ENCODE data around the gene SLCO6A1.

SLCO6A1 gene

DNA sequence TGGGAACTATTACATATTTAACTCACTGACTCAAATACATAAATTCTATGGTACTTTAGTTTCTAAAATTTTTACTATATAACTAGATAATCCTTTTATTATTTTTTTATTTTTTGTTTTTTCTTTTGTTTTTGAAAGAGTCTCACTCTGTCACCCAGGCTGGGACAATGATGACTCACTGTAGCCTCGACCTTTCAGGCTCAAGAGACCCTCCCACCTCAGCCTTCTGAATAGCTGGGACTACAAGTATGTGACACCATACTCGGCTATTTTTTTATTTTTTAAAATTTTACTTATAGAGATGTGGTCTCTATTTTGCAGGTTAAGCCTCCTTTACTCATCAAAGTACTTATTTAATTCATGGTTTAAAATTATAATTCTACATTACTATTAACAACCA, 110.6 kb downstream of the SLCO6A1 start:
- no peak for DNase-seq (ENCODE audit: low read depth)
- TF ChIP-seq, protein P1, sequence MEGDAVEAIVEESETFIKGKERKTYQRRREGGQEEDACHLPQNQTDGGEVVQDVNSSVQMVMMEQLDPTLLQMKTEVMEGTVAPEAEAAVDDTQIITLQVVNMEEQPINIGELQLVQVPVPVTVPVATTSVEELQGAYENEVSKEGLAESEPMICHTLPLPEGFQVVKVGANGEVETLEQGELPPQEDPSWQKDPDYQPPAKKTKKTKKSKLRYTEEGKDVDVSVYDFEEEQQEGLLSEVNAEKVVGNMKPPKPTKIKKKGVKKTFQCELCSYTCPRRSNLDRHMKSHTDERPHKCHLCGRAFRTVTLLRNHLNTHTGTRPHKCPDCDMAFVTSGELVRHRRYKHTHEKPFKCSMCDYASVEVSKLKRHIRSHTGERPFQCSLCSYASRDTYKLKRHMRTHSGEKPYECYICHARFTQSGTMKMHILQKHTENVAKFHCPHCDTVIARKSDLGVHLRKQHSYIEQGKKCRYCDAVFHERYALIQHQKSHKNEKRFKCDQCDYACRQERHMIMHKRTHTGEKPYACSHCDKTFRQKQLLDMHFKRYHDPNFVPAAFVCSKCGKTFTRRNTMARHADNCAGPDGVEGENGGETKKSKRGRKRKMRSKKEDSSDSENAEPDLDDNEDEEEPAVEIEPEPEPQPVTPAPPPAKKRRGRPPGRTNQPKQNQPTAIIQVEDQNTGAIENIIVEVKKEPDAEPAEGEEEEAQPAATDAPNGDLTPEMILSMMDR (conservative IDR thresholded peaks at IDR 0.05; ENCODE audit: control insufficient read depth, insufficient read depth, low read depth, low read length): no peak
- H3K4me3 ChIP-seq (ENCODE audit: control insufficient read depth, low read depth, low read length): no peak overlapping the region

DNA sequence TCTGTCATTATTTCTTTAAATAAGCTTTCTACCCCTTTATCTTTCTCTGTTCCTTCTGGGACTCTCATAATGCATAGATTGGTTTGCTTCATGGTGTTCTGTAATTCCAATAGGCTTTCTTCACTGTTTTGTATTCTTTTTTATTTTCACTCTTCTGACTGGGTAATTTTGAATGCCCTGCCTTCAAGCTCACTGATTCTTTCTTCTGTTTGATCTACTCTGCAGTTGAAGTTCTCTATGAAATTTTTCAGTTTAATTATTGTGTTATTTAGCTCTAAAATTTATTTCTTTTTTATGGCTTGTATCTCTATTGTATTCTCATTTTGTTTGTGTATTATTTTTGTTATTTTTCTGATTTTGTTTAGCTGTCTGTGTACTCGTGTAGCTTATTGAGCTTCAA, 113.4 kb downstream of the SLCO6A1 start:
- no peak overlapping the region for H3K4me3 ChIP-seq (ENCODE audit: control insufficient read depth, low read depth, low read length)
- TF ChIP-seq, protein P1 (conservative IDR thresholded peaks at IDR 0.05; ENCODE audit: control insufficient read depth, insufficient read depth, low read depth, low read length): no peak
- no peak for DNase-seq (ENCODE audit: low read depth)

DNA sequence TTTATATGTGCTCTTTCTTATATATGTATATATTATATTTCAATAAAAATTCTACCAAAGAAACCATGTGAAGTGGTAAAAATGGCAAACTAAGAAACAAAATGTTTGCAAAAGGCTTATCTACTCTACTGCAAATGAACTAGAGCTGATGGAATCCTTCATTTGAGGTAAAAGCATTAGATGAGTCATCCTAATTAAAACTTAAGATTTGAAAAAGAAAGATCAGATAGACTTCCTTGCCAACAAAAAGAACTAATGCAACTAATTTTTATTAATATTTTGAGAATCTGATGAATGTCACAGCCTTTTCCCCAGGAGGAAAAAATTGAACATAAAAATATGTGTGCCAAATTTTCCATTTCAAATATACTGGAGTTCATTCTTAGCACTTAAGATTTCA, 118.6 kb downstream of the SLCO6A1 start:
- TF ChIP-seq, protein P1 (conservative IDR thresholded peaks at IDR 0.05; ENCODE audit: control insufficient read depth, insufficient read depth, low read depth, low read length): no peak
- no peak overlapping the region for H3K4me3 ChIP-seq (ENCODE audit: control insufficient read depth, low read depth, low read length)
- no peak for DNase-seq (ENCODE audit: low read depth)

DNA sequence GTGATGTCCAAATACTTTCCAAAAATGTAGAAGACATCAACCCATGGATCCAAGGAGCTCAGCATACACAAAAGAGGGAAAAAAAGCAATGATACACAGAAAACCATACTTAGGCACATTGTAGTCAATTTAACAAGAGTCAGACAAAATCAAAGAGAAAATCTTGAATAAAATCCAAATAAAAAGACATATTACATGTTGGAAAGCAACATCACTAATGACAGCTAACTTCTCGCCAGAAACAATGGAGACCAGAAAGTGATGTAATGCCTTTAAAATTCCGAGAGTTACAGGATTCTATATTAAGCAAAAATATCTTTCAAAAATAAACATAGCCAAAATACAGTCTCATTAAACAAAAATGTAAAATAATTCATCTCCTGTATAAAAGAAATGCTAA, 122.9 kb downstream of the SLCO6A1 start:
- no peak for DNase-seq (ENCODE audit: low read depth)
- TF ChIP-seq, protein P1 (conservative IDR thresholded peaks at IDR 0.05; ENCODE audit: control insufficient read depth, insufficient read depth, low read depth, low read length): no peak
- no peak overlapping the region for H3K4me3 ChIP-seq (ENCODE audit: control insufficient read depth, low read depth, low read length)

DNA sequence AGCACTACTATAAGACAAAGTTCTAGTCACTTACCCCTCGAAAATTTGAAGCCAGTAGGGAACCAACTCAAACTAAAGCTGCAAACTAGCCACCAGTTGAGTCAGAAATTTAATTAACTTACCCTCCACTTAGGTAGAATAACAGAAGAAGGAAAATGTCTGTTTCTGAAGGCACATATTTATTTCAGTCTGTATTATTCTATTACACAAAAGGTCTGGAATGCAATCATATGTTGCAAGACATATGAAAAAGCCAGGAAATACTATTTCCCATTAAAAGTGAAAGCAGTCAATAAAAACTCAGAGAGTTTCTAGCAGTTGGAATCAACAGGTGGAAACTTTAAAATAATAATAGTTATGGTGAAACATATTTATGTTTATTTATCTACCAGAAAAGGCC, 123.5 kb downstream of the SLCO6A1 start:
- no peak overlapping the region for H3K4me3 ChIP-seq (ENCODE audit: control insufficient read depth, low read depth, low read length)
- TF ChIP-seq, protein P1 (conservative IDR thresholded peaks at IDR 0.05; ENCODE audit: control insufficient read depth, insufficient read depth, low read depth, low read length): no peak
- no peak for DNase-seq (ENCODE audit: low read depth)

DNA sequence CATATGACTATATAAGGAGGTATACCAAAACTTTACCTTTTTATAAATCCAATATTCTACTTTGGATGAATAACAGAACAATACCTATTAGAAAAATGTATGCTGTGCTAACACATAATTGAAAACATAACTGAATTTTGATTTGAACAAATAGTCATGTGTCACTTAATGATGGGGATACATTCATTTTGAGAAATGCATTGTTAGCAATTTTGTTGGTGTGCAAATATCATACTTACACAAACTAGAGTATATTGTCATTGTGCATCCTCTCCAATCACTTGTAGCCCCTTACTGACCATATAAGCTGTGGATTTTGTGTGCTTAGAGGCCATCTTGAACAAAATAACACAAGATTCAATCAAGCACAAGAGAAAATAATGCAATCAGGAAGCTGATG, 130.4 kb downstream of the SLCO6A1 start:
- TF ChIP-seq, protein P1 (conservative IDR thresholded peaks at IDR 0.05; ENCODE audit: control insufficient read depth, insufficient read depth, low read depth, low read length): no peak
- no peak for DNase-seq (ENCODE audit: low read depth)
- no peak overlapping the region for H3K4me3 ChIP-seq (ENCODE audit: control insufficient read depth, low read depth, low read length)

DNA sequence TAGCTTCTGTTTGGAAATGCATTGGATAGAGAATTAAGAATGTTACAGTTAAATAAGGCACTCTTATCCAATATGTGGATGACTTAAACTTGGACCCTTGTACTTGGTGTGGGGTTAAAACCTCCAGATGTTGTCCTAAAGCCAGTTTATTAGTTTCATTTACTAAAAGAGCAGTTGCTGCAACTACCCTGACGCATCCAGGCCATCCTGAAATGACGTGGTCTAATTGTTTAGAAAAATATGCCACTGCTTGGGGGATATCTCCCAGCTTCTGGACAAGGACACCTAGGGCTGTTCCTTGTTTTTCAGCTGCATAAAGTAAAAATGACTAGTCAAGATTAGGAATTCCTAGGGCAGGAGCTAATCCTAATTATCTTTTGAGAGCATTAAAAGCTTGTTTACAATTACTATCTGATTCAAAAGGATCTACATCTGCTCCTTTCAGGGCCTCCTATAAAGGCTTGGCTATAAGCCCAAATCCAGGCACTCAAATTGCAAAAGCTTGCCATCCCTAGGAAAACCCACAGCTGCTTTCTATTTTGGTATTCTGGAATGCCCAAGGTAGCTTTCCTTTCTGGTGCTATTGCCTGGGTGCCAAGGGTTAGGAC, 157.0 kb downstream of the SLCO6A1 start:
- TF ChIP-seq, protein P1 (conservative IDR thresholded peaks at IDR 0.05; ENCODE audit: control insufficient read depth, insufficient read depth, low read depth, low read length): no peak
- peak; percentile 1 for DNase-seq (ENCODE audit: low read depth)
- H3K4me3 ChIP-seq (ENCODE audit: control insufficient read depth, low read depth, low read length): no peak overlapping the region
